ENCODE data around the gene TNS1. TPM values are rescaled to one million over a fixed set of nuclear protein-coding genes. Genes with fewer than 3 reads are reported as not detected.

TNS1 gene
- total RNA-seq, 1 donor = 48.9 TPM

GRCh38 chr2:217987391-217987790, 15.4 kb downstream of the TNS1 start:
- Histone ChIP-seq H3K36me3 (ENCODE audit: insufficient read depth, low read length) (no peaks in the 10 kb centered on the region), H3K79me2 (ENCODE audit: insufficient read depth, low read length) (peaks cover 6% of the 10 kb centered on the region), H3K27me3 (ENCODE audit: insufficient read depth, low read length) (no peaks in the 10 kb centered on the region)

GRCh38 chr2:217986256-217986961, 16.4 kb downstream of the TNS1 start:
- H3K9me3 ChIP-seq (ENCODE audit: low read depth, low read length) = no peaks in the 10 kb centered on the region
- TF ChIP-seq CTCF (IDR thresholded peaks at IDR 0.05; ENCODE audit: extremely low read depth, low read depth, low read length) = no peak
- peaks cover 12% of the 10 kb centered on the region for H3K4me1 ChIP-seq (ENCODE audit: insufficient read depth, low read length)
- H3K4me2 ChIP-seq (ENCODE audit: insufficient read depth, low read length) = no peak overlapping the region
- H3K4me3 ChIP-seq (ENCODE audit: insufficient read depth, low read length) = no peak overlapping the region
- H3K36me3 ChIP-seq (ENCODE audit: insufficient read depth, low read length) = no peaks in the 10 kb centered on the region
- no peak overlapping the region for H3K27ac ChIP-seq (ENCODE audit: low read depth, low read length)
- H3K27me3 ChIP-seq (ENCODE audit: insufficient read depth, low read length) = no peaks in the 10 kb centered on the region
- peaks cover 19% of the 10 kb centered on the region for H4K20me1 ChIP-seq (ENCODE audit: insufficient read depth, low read length)
- peaks cover 2% of the 10 kb centered on the region for H3K79me2 ChIP-seq (ENCODE audit: insufficient read depth, low read length)
- no peak overlapping the region for H2AFZ ChIP-seq (ENCODE audit: low read length)
- DNase-seq (ENCODE audit: insufficient read length, low spot score, missing footprints) = no peak

More at GRCh38 chr2:217987391-217987790, 15.4 kb downstream of the TNS1 start:
- TF ChIP-seq CTCF (IDR thresholded peaks at IDR 0.05; ENCODE audit: extremely low read depth, low read depth, low read length) = no peak
- Histone ChIP-seq H4K20me1 (ENCODE audit: insufficient read depth, low read length) (peaks cover 19% of the 10 kb centered on the region), H2AFZ (ENCODE audit: low read length) (no peak overlapping the region), H3K4me1 (ENCODE audit: insufficient read depth, low read length) (peaks cover 12% of the 10 kb centered on the region), H3K4me2 (ENCODE audit: insufficient read depth, low read length) (no peak overlapping the region), H3K9me3 (ENCODE audit: low read depth, low read length) (no peaks in the 10 kb centered on the region), H3K27ac (ENCODE audit: low read depth, low read length) (no peak overlapping the region), H3K4me3 (ENCODE audit: insufficient read depth, low read length) (no peak overlapping the region)
- peak; percentile 58 for DNase-seq (ENCODE audit: insufficient read length, low spot score, missing footprints)

- no peak for TF ChIP-seq CTCF (IDR thresholded peaks at IDR 0.05; ENCODE audit: extremely low read depth, low read depth, low read length)
- peak; percentile 10 for DNase-seq (ENCODE audit: insufficient read length, low spot score, missing footprints)
- H2AFZ ChIP-seq (ENCODE audit: low read length) = no peak overlapping the region
- no peak overlapping the region for H3K4me2 ChIP-seq (ENCODE audit: insufficient read depth, low read length)
- H4K20me1 ChIP-seq (ENCODE audit: insufficient read depth, low read length) = peaks cover 19% of the 10 kb centered on the region
- H3K4me3 ChIP-seq (ENCODE audit: insufficient read depth, low read length) = no peak overlapping the region
- no peak overlapping the region for H3K27ac ChIP-seq (ENCODE audit: low read depth, low read length)
- no peaks in the 10 kb centered on the region for H3K9me3 ChIP-seq (ENCODE audit: low read depth, low read length)
- peaks cover 22% of the 10 kb centered on the region for H3K4me1 ChIP-seq (ENCODE audit: insufficient read depth, low read length)
- H3K27me3 ChIP-seq (ENCODE audit: insufficient read depth, low read length) = no peaks in the 10 kb centered on the region
- peaks cover 2% of the 10 kb centered on the region for H3K79me2 ChIP-seq (ENCODE audit: insufficient read depth, low read length)
- H3K36me3 ChIP-seq (ENCODE audit: insufficient read depth, low read length) = no peaks in the 10 kb centered on the region
Observed at GRCh38 chr2:217983276-217984233, 19.2 kb downstream of the TNS1 start.

- no peak for DNase-seq (ENCODE audit: insufficient read length, low spot score, missing footprints)
- no peaks in the 10 kb centered on the region for H3K27me3 ChIP-seq (ENCODE audit: insufficient read depth, low read length)
- H2AFZ ChIP-seq (ENCODE audit: low read length) = no peak overlapping the region
- H3K9me3 ChIP-seq (ENCODE audit: low read depth, low read length) = no peaks in the 10 kb centered on the region
- peaks cover 2% of the 10 kb centered on the region for H3K79me2 ChIP-seq (ENCODE audit: insufficient read depth, low read length)
- H3K4me1 ChIP-seq (ENCODE audit: insufficient read depth, low read length) = peaks cover 15% of the 10 kb centered on the region
- no peak overlapping the region for H3K4me2 ChIP-seq (ENCODE audit: insufficient read depth, low read length)
- no peak overlapping the region for H3K4me3 ChIP-seq (ENCODE audit: insufficient read depth, low read length)
- no peak overlapping the region for H3K27ac ChIP-seq (ENCODE audit: low read depth, low read length)
- peaks cover 7% of the 10 kb centered on the region for H4K20me1 ChIP-seq (ENCODE audit: insufficient read depth, low read length)
- no peaks in the 10 kb centered on the region for H3K36me3 ChIP-seq (ENCODE audit: insufficient read depth, low read length)
- no peak for TF ChIP-seq CTCF (IDR thresholded peaks at IDR 0.05; ENCODE audit: extremely low read depth, low read depth, low read length)
Observed at GRCh38 chr2:217981971-217982370, 20.8 kb downstream of the TNS1 start.
